ENCODE data around the gene PCDHGB4.
"Not testable (repeated sequence)": the region's sequence is repeated elsewhere in the genome, so short reads cannot be mapped to it uniquely, and the experiment has no call there.

The PCDHGB4 gene

GRCh38 chr5:141387557-141388311, at the start of gene PCDHGB4:
PCDHGB4 (plus strand) TSS chr5:141387698; CDS start chr5:141387885, 187 bp downstream.
- DNase-seq: not testable (repeated sequence)

- DNase-seq: peak; percentile 32
Measured at GRCh38 chr5:141338538-141339306, 48.8 kb upstream of the PCDHGB4 start, which contains the start of gene PCDHGA2. PCDHGA2 (plus strand) TSS chr5:141338760.

GRCh38 chr5:141340781-141341354, 46.6 kb upstream of the PCDHGB4 start:
- not testable (repeated sequence) for DNase-seq

GRCh38 chr5:141342773-141343172, 44.7 kb upstream of the PCDHGB4 start:
- DNase-seq: no peak

GRCh38 chr5:141343242-141343952, 44.1 kb upstream of the PCDHGB4 start, which contains the start of gene PCDHGA3:
PCDHGA3 (plus strand) TSS chr5:141343829; CDS start chr5:141344034, 205 bp downstream.
- no peak for DNase-seq

GRCh38 chr5:141343953-141344463, 43.5 kb upstream of the PCDHGB4 start:
- DNase-seq: no peak

- no peak for DNase-seq
Measured at GRCh38 chr5:141345327-141345726, 42.2 kb upstream of the PCDHGB4 start.

- DNase-seq: not testable (repeated sequence)
Measured at GRCh38 chr5:141346017-141346416, 41.5 kb upstream of the PCDHGB4 start.

- peak; percentile 59 for DNase-seq
Measured at GRCh38 chr5:141349917-141350619, 37.4 kb upstream of the PCDHGB4 start, which contains the start of gene PCDHGB1. PCDHGB1 (plus strand) TSS chr5:141350099; CDS start chr5:141350261, 162 bp downstream.

- no peak for DNase-seq
Measured at GRCh38 chr5:141351591-141351990, 35.9 kb upstream of the PCDHGB4 start.

GRCh38 chr5:141354900-141355469, 32.5 kb upstream of the PCDHGB4 start, which contains the start of gene PCDHGA4:
PCDHGA4 (plus strand) TSS chr5:141355021; CDS start chr5:141355108, 87 bp downstream.
- no peak for DNase-seq

- DNase-seq: no peak
Measured at GRCh38 chr5:141355641-141356040, 31.9 kb upstream of the PCDHGB4 start.

GRCh38 chr5:141356133-141356532, 31.4 kb upstream of the PCDHGB4 start:
- no peak for DNase-seq

- DNase-seq: no peak
Measured at GRCh38 chr5:141356950-141357349, 30.5 kb upstream of the PCDHGB4 start.

- peak; percentile 53 for DNase-seq
Measured at GRCh38 chr5:141359790-141360426, 27.6 kb upstream of the PCDHGB4 start, which contains the start of gene PCDHGB2. PCDHGB2 (plus strand) TSS chr5:141359994; CDS start chr5:141360136, 142 bp downstream.

- DNase-seq: no peak
Measured at GRCh38 chr5:141360685-141361084, 26.8 kb upstream of the PCDHGB4 start.

GRCh38 chr5:141362719-141363118, 24.8 kb upstream of the PCDHGB4 start:
- no peak for DNase-seq

GRCh38 chr5:141363952-141364660, 23.4 kb upstream of the PCDHGB4 start, which contains the start of gene PCDHGA5:
PCDHGA5 (plus strand) TSS chr5:141364162; CDS start chr5:141364331, 169 bp downstream.
- no peak for DNase-seq

GRCh38 chr5:141366016-141366896, 21.2 kb upstream of the PCDHGB4 start:
- no peak for DNase-seq
